OCI-LY3 (cell line): ENCODE data around the gene NT5DC1.

Experiments used
- CTCF ChIP-seq: fragments of 200-600, 300-600 bp; sonication (generic); IDR thresholded peaks from 2 replicates; pipeline ENCODE4 v1.5.1; 2014; ENCODE audit warnings: antibody characterized with exemption, low read length, low read depth
- EZH2phosphoT487 ChIP-seq: fragments of 200-600 bp; shearing (Covaris generic); IDR thresholded peaks from 2 replicates; pipeline ENCODE4 v1.6.1; 2018; ENCODE audit warnings: antibody characterized with exemption, mixed run types, low read depth

GRCh38 chr6:116102873-116103272 is 2.2 kb downstream of the NT5DC1 start:
- no peak for TF ChIP-seq CTCF
- no peak for TF ChIP-seq EZH2phosphoT487
